HFF-Myc (cell line): ENCODE data around the gene SFT2D2.
A peak's percentile ranks its signal among the peaks of the same experiment; 100 is the strongest.

Experiments used
- DNase-seq: peaks from one replicate; pipeline ENCODE4 v3.0.0-alpha.2; 2011; ENCODE audit warnings: low read depth; ENCODE audit errors: extremely low read depth
- H3K4me3 ChIP-seq: replicated peaks from 2 replicates; pipeline ENCODE4 v1.5.1; 2011; ENCODE audit warnings: low read depth, mild to moderate bottlenecking, control low read depth, low read length
- TF ChIP-seq, protein P1 (sequence below): IDR thresholded peaks from 2 replicates; pipeline ENCODE4 v1.5.1; 2012; ENCODE audit warnings: mild to moderate bottlenecking, low read depth, low read length, control low read depth; ENCODE audit errors: missing control alignments

SFT2D2 gene

DNA sequence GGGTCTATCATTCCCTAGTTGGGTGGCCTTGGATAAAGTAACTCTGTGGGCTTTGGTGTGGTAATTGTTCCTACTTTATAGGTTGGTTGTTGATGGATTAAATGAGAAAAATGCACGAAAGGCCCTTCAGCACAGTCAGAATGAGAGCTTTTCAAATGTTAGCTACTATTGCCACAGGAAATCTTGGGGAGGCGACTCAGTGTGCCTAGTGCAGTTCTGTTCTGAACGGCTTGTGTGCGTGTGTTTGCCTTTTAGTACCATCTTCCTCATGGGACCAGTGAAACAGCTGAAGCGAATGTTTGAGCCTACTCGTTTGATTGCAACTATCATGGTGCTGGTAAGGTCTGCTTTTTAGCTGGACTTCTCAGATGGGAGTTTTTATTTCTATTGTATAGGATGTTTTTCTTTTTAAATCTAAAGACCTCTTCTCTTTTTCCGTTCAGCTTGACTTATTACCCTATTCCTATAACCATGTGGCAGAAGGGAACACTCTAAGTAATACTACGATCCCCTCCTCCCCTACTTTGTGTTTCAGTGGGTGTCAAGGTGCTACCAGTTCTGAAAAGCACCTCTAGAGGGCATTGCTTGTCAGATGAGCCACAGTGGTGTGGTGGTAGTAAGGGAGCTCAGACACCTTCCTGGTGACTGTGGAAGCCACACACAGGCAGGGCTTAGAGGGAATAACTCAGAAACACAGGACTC lies 9.2 kb downstream of the SFT2D2 start:
- TF ChIP-seq, protein P1, sequence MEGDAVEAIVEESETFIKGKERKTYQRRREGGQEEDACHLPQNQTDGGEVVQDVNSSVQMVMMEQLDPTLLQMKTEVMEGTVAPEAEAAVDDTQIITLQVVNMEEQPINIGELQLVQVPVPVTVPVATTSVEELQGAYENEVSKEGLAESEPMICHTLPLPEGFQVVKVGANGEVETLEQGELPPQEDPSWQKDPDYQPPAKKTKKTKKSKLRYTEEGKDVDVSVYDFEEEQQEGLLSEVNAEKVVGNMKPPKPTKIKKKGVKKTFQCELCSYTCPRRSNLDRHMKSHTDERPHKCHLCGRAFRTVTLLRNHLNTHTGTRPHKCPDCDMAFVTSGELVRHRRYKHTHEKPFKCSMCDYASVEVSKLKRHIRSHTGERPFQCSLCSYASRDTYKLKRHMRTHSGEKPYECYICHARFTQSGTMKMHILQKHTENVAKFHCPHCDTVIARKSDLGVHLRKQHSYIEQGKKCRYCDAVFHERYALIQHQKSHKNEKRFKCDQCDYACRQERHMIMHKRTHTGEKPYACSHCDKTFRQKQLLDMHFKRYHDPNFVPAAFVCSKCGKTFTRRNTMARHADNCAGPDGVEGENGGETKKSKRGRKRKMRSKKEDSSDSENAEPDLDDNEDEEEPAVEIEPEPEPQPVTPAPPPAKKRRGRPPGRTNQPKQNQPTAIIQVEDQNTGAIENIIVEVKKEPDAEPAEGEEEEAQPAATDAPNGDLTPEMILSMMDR: peak; percentile 76
- H3K4me3 ChIP-seq: no peak overlapping the region
- peak; percentile 25 for DNase-seq

DNA sequence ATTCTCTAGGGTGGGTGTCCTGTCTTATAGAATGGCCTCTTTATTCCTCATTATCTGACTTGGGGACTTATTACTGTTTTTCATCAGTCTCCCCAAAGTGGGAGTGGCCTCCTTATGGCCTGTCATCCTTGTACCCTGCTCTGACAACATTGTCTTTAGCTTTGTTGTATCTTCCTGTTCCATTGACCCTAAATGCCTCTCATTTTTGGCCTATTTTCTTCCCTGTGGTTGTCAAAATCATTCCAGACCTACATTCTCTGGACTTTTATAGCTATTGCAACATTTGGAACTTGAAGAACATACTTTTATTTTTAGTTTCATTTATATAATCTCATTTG lies 9.7 kb downstream of the SFT2D2 start:
- no peak overlapping the region for H3K4me3 ChIP-seq
- no peak for DNase-seq
- TF ChIP-seq, protein P1: no peak

DNA sequence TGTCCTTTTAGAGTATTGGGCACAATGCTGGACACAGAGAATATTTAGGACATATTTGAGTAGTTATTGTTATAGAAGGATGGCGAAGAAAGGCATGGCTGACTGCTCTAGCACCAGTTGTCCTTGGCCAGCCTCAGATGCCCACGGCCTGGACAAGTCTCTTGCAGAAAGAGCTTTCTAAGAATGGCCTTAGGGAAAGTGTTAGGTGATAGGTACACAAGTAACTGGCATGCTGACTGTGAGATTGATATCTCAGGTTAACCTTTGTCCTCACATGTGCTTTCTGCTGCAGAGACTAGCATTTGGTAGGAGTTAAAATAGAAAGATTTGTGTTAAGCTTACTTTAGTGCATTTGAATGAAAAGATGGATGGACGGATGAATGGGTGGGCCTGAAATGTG lies 10.1 kb downstream of the SFT2D2 start:
- DNase-seq: no peak
- TF ChIP-seq, protein P1: no peak
- no peak overlapping the region for H3K4me3 ChIP-seq

DNA sequence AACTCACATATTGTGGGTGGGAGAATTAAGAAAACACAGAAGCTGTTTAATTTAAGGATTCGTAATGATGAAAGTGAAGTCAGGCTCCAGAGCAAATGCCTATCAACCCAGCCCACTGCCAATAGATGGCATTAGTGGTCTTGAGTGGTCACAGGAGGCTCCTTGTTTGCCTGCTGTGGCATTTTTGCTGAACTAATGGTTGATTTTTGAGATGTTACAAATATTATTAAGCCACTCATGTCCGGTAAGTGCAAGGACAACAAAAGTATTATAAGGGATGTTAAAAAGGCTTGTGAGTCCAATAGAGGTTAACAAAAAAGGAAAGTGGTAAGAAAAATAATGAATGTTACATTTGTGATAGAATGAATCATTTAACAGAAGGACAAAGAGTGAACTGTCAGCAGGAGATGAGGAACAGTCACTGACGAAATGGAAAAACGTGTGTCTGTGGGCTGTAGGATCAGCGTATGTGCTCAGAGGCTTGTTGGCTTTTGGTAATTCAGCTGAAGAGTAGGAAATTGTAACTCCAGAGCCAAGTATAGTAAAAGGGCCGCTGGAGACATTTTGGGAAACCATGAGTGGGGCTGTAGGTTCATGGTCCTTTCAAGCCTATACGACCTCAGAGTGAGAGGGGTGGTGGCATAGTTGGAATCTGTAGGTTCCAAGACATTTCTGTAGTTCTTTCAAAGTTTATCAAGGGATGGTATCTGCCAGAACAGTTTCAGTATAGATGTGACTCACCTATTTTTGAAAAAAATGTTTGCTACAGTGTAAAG lies 11.2 kb downstream of the SFT2D2 start:
- TF ChIP-seq, protein P1: no peak
- no peak for DNase-seq
- no peak overlapping the region for H3K4me3 ChIP-seq

GRCh38 chr1:168243198-168243597 lies 17.4 kb downstream of the SFT2D2 start:
- TF ChIP-seq, protein P1: no peak
- DNase-seq: no peak

GRCh38 chr1:168243636-168244212 lies 17.9 kb downstream of the SFT2D2 start:
- TF ChIP-seq, protein P1: no peak
- no peak overlapping the region for H3K4me3 ChIP-seq
- DNase-seq: no peak

More at GRCh38 chr1:168243198-168243597, 17.4 kb downstream of the SFT2D2 start:
- no peak overlapping the region for H3K4me3 ChIP-seq
